Skeletal muscle cell (primary cell): ENCODE results near the gene WDR70.
"Not testable (repeated sequence)": the region's sequence is repeated elsewhere in the genome, so short reads cannot be mapped to it uniquely, and the experiment has no call there.

Source experiments
- DNase-seq: peaks from one replicate; pipeline ENCODE4 v3.0.0-alpha.2; 2010; ENCODE audit warnings: low read depth
- H3K4me3 ChIP-seq: 2 replicates; pipeline ENCODE4 v1.5.1; 2011; ENCODE audit warnings: low read depth, mild to moderate bottlenecking, control low read depth, low read length, moderate library complexity

Gene WDR70

DNA sequence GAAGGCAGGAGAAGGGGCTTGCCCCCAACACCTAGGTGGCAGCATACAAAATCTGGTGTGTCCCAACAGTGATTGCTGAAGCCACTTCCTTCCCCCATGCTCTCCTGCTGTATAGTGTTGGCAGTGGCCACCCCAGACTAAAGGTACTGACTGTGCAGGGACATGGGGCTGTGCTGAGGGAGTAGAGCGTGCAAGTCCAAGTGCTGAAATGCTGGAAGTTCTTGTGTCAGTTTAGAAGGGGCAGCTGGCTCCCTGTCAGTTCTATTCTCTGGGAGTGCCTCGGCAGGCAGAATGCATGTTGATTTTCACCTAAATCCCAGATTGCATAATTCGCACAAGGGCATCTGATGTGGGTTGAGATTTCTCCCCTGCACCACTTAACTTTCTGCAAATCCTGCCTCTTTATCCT lies 392.1 kb downstream of the WDR70 start:
- no peak overlapping the region for H3K4me3 ChIP-seq
- no peak for DNase-seq

DNA sequence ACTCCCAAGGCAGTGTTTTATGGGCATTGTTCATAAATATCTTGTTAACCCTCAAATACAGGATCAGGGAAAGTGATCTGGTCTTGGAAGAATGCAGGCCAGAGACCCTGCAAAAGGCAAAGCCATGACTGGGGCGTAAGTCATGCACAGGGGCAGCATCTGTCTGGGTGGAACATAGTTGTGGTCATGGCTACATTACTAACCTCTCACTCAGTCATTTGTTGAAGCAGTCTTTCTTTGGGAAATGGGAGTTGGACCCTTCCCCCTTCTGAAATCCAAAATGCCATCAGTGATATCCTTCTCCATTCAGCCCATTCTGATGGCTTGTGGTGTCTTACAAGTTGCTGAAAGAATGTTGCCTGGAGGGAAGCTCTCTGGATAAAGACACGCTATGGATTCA lies 392.6 kb downstream of the WDR70 start:
- DNase-seq: peak; percentile 95
- no peak overlapping the region for H3K4me3 ChIP-seq

DNA sequence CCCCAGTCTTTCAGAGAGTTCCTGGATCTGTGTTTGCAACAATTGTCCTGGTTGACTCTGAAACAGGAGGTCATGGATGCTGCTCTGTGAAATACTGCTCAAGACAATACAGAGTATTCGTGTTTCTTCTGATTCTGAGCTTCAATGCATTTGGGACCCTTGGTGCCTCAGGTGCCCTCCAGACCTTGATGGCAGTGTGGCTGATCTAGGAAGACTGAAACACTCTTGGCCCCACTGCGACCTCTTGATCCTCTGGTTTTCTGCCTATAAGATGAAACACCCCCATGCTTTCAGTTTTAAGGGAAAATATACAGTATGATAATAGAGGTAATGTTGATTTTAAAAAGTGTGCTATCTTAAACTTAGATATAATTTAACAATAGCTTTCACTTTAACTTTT lies 393.1 kb downstream of the WDR70 start:
- no peak overlapping the region for H3K4me3 ChIP-seq

DNA sequence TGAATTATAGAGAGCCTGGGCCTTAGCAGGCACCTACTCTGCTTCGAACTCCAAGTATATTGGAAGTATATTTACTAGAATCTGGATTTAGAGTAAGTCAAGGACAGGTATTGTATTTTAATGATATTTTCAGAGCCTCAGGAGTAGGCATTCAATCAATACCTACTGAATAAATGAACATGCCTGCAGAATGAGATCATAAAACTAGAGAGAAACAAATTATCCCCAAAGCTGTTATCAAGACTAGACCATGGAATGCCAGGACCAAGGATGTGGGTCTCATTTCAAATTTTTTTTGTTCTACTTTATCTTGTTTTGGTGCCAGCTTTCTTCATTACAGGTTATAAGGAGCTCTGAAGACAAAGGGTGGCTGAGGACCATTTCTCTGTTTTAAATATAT lies 394.7 kb downstream of the WDR70 start:
- DNase-seq: no peak
- H3K4me3 ChIP-seq: no peak overlapping the region

More for the DNA sequence above, 393.1 kb downstream of the WDR70 start:
- DNase-seq: no peak

DNA sequence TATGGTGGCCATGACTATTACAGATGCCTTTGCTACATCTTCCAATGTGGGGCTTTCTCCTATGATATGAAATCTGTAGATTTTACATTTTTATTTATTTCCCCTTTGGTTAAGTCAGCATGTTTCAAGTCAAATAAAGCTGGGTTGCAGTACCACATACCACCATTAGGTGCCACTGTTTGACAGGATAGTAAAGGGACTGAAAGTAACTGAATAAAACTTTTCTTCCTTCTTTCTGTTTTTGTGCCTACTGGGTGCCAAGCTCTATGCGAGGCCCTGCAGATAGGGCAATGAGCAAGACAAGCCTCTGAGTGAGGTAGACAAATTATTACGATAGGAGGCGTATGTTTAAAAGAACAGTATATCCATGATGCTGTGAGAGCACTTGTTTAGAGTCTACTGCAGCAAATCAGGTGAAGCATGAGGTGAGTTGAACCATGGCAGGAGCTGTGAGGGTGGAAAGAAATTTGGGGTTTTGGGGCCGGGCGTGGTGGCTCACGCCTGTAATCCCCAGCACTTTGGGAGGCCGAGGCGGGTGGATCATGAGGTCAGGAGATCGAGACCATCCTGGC lies 395.9 kb downstream of the WDR70 start:
- no peak overlapping the region for H3K4me3 ChIP-seq
- DNase-seq: no peak

DNA sequence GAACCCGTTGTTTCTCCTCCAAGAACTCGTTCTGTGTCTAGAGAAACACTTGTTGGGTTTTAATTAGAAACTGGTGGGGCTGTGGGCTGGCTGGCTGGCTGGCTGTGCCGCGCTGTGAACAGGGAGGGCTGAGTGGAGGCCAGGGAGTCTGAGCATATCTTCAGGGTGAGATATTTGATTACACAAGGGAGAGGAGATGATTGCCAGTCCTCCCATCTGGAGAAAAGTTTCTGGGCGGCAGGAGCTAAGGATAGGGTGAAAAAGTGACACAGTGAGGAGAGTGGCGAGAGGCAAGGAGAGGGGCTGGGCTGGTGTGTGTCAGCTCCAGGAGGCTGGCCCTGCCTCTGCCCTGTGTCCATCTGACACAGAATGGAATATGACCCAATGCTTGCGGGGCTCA lies 397.7 kb downstream of the WDR70 start:
- no peak overlapping the region for H3K4me3 ChIP-seq
- DNase-seq: no peak

DNA sequence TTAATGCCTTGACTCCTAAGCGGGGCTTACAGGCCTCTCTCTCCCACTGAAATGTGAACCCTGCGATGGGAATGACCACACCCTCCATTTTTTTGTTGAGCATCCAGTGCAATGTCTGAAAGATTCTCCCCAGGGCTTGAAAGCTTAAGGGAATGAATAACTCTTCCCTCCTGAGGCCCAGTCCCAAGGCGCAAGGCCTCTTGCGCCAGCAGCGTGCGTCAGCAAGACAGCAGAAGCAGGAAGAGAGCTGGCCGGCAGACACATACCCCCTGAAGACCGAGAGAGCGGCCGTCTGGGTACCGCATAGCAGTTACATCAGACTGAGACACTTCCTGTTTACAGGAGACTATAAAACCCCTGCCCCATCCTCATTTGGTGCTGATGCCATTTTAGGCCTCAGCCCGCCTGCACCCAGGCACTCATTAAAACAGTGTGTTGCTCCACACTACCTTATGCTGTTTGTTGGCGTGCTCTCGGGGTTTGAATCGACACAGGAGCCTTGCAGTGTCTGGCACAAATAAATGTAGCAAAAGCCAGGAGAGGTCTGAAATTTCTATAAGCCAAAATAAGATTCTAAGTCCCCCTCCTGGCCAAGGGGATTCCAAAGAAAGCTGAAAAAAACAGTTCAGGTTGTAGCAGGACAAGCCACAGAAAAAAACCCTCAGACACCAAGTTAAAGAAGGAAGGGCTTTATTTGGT lies 398.5 kb downstream of the WDR70 start:
- no peak overlapping the region for H3K4me3 ChIP-seq
- DNase-seq: peak; percentile 83

DNA sequence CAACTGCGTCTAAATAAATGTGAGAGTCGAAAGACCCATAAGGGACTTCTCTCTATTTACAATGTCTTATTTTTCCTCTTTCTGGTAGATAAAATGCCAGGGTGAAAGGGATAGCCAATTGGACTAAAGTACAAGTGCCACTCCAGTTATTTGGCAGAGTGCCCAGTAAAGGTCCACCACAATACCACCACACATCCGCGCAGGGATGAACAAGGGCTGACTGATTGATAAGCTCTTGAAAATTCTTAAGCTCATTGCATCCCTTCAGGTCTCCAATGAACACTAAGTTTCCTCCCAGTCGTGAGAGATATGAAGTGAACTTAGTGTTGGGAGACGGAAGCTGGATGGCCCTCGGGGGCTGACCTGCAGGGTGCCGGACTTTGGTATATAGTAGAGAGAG lies 402.3 kb downstream of the WDR70 start:
- DNase-seq, H3K4me3 ChIP-seq: not testable (repeated sequence)

DNA sequence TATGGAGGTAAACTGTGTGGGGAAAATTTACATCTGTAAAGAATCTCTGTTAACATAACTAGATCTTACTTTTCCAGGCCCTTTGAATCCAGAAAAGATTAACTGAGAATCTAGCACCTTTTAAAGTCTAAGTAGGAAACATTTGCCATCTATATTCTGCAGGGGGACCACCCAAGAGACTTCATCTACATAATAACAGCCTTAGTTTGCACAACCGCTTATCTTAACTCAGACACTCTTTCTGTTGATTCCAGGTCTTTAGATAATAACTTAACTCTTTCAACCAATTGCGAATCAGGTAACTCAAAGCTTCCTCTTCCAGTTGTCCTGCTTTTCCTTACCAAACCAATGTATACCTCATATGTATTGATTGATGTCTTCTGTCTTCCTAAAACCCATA lies 407.3 kb downstream of the WDR70 start:
- H3K4me3 ChIP-seq: no peak overlapping the region
- no peak for DNase-seq

DNA sequence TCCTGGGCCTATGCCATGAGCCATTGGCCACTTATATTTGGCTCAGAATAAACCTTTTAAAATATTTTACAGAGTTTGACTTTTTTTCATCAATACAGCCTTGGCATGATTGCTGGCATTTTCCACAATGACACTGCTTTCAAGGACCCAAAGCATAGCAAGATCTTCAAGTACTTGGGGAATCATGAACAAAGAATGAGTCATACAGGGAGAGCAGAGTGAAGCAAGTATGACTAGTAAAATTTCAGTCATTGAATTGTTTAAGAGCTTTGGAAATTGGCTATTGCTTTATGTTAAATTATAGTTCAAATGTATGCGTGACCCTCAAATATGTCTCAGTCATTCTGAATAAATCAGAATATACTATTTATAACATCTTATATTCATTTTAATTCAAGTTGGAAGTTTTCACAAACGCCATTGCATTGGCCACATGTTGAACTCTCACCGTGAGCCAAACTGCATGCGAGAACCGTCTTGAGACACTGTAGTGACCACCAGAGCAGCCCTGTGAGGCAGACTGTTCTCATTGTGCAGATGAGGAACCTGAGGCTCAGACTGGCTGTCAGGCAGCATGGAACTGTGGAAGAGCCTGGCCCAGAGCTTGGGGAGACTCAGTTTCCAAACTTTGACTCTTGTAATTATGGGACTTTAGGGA lies 407.9 kb downstream of the WDR70 start:
- DNase-seq: peak; percentile 54
- H3K4me3 ChIP-seq: no peak overlapping the region

DNA sequence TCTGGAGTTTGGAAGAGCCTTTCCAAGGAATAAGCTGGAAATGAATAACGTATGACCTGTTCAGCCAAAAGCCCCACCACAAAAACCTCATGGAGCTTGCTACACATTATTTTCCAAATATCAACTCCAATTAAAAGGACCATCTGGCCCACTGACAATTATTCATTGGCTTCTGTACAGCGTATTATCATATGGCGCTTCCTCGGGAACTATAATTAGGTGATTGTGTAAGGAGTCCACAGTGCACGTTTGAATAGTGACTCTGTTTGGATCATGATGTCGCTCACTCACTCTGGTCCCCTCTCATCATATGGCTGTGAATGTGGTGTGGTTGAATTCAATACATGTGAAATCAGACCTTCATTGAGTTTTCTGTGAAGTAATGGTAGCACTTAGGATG lies 408.6 kb downstream of the WDR70 start:
- H3K4me3 ChIP-seq: no peak overlapping the region
- no peak for DNase-seq

DNA sequence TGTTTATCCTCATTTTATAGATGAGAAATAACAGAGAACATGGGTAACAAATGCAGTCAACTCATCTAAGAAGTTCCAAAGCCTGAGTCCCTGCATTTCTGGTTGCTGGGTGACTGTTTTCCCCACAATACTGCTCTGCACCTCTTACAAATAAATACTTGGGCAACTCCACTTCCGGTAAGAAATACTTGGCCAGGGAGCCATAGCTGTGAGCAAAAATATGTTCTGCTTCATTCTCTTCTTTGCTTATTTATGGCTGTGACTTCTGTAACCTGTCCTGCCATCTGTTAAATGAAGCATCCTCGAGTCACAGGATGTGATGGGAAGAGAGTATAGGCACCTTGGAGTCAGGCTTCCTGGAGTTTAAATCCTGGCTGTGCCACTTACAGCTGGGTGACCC lies 410.9 kb downstream of the WDR70 start:
- no peak for DNase-seq

DNA sequence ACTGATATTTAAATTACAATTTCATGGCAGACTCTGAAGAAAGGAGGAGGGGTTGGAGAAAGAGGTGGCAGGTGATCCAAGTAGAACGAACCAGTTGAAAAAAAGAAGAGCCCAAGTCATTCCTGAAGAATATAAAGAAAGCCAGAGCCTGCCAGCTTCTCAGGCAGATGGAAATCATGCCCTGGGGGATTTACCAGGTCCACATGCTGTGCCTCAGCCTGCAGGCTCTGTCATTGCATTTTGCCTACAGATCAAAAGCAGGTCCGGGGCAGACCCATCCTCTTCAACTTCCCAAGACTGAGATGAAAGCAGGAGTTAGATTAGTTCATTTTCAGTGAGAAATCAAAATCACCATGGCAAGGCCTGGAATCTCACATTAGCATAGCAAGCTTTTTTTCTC lies 412.2 kb downstream of the WDR70 start:
- no peak overlapping the region for H3K4me3 ChIP-seq
- no peak for DNase-seq

More for the DNA sequence above, 410.9 kb downstream of the WDR70 start:
- H3K4me3 ChIP-seq: no peak overlapping the region

DNA sequence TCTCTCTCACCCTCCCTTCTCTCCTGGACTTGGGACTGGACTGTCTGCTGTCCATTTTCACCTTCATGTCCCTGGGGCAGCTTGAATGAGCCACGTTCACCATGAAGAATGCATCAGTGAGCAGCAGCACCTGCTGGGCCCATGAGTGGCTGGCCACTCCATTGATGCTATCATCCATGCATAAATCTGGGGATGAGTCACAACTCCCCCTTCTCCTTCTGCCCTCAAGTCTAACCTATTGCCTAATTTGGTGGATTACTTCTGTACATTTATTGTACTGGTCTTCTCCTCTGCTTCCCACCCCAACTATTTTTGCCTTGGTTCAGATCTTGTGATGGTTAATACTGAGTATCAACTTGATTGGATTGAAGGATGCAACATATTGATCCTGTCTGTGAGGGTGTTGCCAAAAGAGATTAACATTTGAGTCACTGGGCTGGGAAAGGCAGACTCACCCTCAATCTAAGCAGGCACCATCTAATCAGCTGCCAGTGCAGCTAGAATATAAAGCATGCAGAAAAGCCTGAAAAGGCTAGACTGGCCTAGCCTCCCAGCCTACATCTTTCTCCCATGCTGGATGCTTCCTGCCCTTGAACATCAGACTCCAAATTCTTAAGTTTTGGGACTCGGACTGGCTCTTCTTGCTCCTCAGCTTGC lies 414.0 kb downstream of the WDR70 start:
- H3K4me3 ChIP-seq: no peak overlapping the region

DNA sequence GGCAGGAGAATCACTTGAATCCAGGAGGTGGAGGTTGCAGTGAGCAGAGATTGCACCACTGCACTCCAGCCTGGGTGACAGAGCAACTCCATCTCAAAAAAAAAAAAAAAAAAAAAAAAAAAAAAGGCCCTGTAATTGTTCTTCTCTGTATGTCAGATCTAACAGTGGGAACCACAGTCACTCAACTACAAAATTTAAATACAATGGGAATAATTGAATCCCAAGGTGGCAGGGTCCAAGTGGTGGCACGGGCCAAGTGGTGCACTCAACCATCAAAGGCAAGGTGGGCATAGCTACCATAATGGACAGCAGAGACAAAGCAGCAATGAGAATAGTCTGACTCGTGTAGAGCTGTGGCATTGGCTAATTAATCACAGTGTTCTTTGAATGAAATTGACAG lies 416.2 kb downstream of the WDR70 start:
- not testable (repeated sequence) for DNase-seq, H3K4me3 ChIP-seq

More for the DNA sequence above, 414.0 kb downstream of the WDR70 start:
- DNase-seq: peak; percentile 59

DNA sequence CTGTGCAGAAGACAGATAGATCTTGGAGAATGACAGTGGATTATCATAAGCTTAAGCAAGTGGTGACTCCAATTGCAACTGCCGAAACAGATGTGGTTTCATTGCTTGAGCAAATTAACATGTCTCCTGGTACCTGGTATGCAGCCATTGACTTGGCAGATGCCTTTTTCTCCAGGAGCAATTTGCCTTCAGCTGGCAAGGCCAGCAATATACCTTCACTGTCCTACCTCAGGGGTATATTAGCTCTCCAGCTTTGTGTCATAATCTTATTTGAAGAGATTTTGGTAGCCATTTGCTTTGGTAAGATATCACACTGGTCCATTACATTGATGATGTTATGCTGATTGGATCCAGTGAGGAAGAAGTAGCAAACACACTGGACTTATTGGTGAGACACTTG lies 417.3 kb downstream of the WDR70 start:
- not testable (repeated sequence) for DNase-seq, H3K4me3 ChIP-seq

DNA sequence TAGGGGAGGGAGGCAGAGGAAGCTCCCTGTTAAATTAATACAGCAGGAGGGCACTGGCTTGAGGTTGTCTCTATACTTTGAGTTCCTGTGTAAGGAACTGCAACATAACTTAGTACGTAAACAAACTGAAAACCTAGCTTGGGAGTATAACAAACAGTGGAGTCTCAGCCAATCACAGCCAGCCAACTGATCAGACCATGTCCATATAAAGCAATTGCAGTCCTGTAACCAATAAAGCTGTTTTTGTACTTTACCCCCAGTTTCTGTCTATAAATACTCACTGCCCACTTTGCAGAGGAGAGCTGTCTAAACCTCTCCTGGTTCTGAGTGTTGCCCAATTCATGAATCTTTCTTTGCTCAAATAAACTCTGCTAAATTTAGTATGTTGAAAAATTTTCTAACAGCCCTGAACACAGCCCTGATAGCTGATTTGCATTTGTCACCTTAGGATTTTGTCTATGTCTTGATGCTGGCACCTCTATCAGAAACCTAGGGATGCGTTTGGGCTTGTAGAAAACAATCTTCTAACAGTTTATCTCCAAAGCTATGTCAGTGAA lies 420.8 kb downstream of the WDR70 start:
- DNase-seq: no peak
- no peak overlapping the region for H3K4me3 ChIP-seq

DNA sequence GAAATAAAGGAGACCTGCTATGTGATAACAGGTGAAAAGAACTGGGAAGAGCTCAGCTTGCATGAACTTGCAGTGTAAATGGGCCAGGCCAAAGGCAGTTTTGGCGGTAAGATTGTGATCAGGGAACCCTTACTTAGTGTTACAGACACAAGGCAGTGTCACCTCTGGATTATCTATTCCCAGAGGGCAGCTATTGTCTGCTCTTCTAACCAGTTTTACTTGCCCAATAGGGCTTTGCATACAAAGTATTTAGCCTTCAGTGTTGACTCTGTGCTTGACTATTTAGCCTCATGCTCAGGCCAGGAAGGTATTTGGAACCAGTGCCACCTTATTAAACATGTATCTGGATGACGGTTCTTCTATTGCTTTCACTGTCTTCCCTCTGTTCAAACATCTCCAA lies 422.4 kb downstream of the WDR70 start:
- DNase-seq: no peak
- H3K4me3 ChIP-seq: no peak overlapping the region
